Measurements from ENCODE around the gene ATOX1. TPM values are rescaled to one million over a fixed set of nuclear protein-coding genes. Genes with fewer than 3 reads are reported as not detected.
A peak's percentile ranks its signal among the peaks of the same experiment; 100 is the strongest.

The ATOX1 gene
- total and polyA plus RNA-seq, 2 of the 13 experiments (the other 11 are each of a cell fraction or from before 2014, with no cell fraction given), result 62.4 to 124 TPM

DNA sequence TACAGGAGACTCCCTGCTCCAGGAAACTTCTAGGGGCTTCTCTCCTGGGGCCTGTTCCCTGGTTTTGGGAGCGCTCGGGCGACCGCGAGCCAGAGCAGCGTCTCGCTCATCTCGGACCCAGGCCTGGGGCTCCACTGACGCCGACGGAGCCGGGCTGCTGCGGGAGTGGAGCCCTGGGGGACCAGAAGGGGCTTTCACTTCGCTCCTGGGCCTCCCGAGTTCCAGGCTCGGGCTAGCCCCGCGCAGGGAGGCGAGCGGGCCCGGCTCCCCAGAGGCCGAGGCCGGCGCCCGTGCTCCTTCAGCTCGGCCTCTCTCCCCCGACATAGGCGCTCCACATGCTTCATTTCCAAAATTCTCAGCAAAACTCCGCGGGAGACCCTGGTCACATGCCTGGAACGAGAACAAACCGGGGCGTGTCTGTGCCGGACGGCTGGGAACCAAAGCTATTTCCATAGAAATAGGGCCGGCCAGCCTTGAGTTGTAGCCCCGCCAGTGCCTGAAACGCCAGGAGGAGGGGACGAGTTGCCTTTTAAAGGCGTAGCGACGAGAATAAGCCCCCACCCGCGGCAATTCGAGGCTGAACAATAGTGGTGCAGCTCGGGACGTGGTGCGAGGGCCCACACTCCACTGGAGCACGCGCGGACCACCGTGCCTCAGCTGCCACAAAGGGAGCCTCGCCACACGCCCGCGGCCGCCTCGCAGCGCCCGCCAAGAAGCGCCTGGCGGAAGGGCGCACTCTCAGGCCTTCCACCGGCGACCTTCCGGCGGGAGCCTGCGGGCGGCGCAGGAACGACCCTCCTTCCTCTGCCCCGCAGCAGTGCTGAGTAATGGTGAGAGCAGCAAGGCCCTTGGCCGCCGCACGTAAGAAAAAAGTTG is 12.2 kb upstream of the ATOX1 start (continued):
- TF ChIP-seq, protein P1, sequence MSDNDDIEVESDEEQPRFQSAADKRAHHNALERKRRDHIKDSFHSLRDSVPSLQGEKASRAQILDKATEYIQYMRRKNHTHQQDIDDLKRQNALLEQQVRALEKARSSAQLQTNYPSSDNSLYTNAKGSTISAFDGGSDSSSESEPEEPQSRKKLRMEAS (IDR thresholded peaks at IDR 0.05), result no peak
- TF ChIP-seq PPARG (CRISPR knock-in tag; conservative IDR thresholded peaks at IDR 0.05), result no peak
- no peak for TF ChIP-seq ZNF431 (CRISPR knock-in tag; IDR thresholded peaks at IDR 0.05; ENCODE audit: borderline replicate concordance, low read depth)
- TF ChIP-seq GABPA (IDR thresholded peaks at IDR 0.05; ENCODE audit: low read depth, low read length), result no peak
- TF ChIP-seq GABPA (CRISPR knock-in tag; IDR thresholded peaks at IDR 0.05; ENCODE audit: low read depth), result no peak
- TF ChIP-seq, protein P2, sequence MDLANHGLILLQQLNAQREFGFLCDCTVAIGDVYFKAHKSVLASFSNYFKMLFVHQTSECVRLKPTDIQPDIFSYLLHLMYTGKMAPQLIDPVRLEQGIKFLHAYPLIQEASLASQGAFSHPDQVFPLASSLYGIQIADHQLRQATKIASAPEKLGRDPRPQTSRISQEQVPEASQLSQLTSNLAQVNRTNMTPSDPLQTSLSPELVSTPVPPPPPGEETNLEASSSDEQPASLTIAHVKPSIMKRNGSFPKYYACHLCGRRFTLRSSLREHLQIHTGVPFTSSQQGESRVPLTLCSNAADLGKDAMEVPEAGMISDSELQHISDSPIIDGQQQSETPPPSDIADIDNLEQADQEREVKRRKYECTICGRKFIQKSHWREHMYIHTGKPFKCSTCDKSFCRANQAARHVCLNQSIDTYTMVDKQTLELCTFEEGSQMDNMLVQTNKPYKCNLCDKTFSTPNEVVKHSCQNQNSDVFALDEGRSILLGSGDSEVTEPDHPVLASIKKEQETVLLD (CRISPR knock-in tag; IDR thresholded peaks at IDR 0.05; ENCODE audit: low read depth), result no peak
- 0 out of 2 replicates have a peak, but pooled peaks have one; percentile 28 for TF ChIP-seq ZNF879 (CRISPR knock-in tag; IDR thresholded peaks at IDR 0.05)
- TF ChIP-seq CHD2 (IDR thresholded peaks at IDR 0.05; ENCODE audit: low read depth, low read length), result no peak
- 0 out of 2 replicates have a peak, but pooled peaks have one; percentile 6 for TF ChIP-seq NFE2 (CRISPR knock-in tag; IDR thresholded peaks at IDR 0.05)
- TF ChIP-seq TBX2 (CRISPR knock-in tag; IDR thresholded peaks at IDR 0.05; ENCODE audit: borderline replicate concordance), result 0 out of 2 replicates have a peak, but pooled peaks have one; percentile 1
- no peak for TF ChIP-seq ZFP36L2 (CRISPR knock-in tag; IDR thresholded peaks at IDR 0.05)
- no peak for TF ChIP-seq ZNF34 (CRISPR knock-in tag; IDR thresholded peaks at IDR 0.05; ENCODE audit: borderline replicate concordance)
- 0 out of 2 replicates have a peak, but pooled peaks have one; percentile 21 for TF ChIP-seq CHD4 (IDR thresholded peaks at IDR 0.05; ENCODE audit: borderline replicate concordance, low read length)
- TF ChIP-seq ZNF446 (CRISPR knock-in tag; IDR thresholded peaks at IDR 0.05), result no peak
- TF ChIP-seq, protein P3, sequence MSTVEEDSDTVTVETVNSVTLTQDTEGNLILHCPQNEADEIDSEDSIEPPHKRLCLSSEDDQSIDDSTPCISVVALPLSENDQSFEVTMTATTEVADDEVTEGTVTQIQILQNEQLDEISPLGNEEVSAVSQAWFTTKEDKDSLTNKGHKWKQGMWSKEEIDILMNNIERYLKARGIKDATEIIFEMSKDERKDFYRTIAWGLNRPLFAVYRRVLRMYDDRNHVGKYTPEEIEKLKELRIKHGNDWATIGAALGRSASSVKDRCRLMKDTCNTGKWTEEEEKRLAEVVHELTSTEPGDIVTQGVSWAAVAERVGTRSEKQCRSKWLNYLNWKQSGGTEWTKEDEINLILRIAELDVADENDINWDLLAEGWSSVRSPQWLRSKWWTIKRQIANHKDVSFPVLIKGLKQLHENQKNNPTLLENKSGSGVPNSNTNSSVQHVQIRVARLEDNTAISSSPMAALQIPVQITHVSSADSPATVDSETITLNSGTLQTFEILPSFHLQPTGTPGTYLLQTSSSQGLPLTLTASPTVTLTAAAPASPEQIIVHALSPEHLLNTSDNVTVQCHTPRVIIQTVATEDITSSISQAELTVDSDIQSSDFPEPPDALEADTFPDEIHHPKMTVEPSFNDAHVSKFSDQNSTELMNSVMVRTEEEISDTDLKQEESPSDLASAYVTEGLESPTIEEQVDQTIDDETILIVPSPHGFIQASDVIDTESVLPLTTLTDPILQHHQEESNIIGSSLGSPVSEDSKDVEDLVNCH (CRISPR knock-in tag; IDR thresholded peaks at IDR 0.05), result no peak
- TF ChIP-seq NFYC (CRISPR knock-in tag; IDR thresholded peaks at IDR 0.05), result no peak
- no peak for TF ChIP-seq SKI (IDR thresholded peaks at IDR 0.05; ENCODE audit: partially characterized antibody)
- TF ChIP-seq, protein P4, sequence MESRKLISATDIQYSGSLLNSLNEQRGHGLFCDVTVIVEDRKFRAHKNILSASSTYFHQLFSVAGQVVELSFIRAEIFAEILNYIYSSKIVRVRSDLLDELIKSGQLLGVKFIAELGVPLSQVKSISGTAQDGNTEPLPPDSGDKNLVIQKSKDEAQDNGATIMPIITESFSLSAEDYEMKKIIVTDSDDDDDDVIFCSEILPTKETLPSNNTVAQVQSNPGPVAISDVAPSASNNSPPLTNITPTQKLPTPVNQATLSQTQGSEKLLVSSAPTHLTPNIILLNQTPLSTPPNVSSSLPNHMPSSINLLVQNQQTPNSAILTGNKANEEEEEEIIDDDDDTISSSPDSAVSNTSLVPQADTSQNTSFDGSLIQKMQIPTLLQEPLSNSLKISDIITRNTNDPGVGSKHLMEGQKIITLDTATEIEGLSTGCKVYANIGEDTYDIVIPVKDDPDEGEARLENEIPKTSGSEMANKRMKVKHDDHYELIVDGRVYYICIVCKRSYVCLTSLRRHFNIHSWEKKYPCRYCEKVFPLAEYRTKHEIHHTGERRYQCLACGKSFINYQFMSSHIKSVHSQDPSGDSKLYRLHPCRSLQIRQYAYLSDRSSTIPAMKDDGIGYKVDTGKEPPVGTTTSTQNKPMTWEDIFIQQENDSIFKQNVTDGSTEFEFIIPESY (CRISPR knock-in tag; IDR thresholded peaks at IDR 0.05), result peak; percentile 99
- no peak; the same call in 1 of the 2 replicates for TF ChIP-seq NFKB2 (CRISPR knock-in tag; IDR thresholded peaks at IDR 0.05; ENCODE audit: borderline replicate concordance)
- no peak for TF ChIP-seq XRCC5 (optimal IDR thresholded peaks at IDR 0.05; ENCODE audit: low read length)
- TF ChIP-seq ZNF761 (CRISPR knock-in tag; conservative IDR thresholded peaks at IDR 0.05), result no peak
- no peak for TF ChIP-seq RFXAP (CRISPR knock-in tag; IDR thresholded peaks at IDR 0.05; ENCODE audit: borderline replicate concordance)
- TF ChIP-seq ZFAT (CRISPR knock-in tag; conservative IDR thresholded peaks at IDR 0.05), result no peak
- TF ChIP-seq ONECUT2 (CRISPR knock-in tag; IDR thresholded peaks at IDR 0.05), result no peak

Measured in HepG2 (cell line).